Activated naive CD8-positive, alpha-beta T cell treated with anti-CD3 and anti-CD28 coated beads for 36 hours (primary cell): ENCODE data around the gene SPAG17. TPM values are rescaled to one million over a fixed set of nuclear protein-coding genes. Genes with fewer than 3 reads are reported as not detected.
A peak's percentile ranks its signal among the peaks of the same experiment; 100 is the strongest.

Experiments
- DNase-seq: peaks from one replicate; pipeline ENCODE4 v3.0.0; 2021
- H3K27ac Mint-ChIP-seq: one replicate; pipeline ENCODE4 v1.8.0; 2022; ENCODE audit warnings: mild to moderate bottlenecking, moderate library complexity, mixed read lengths
- H3K27me3 Mint-ChIP-seq: one replicate; pipeline ENCODE4 v1.8.0; 2022; ENCODE audit warnings: mild to moderate bottlenecking, mixed read lengths
- H3K36me3 Mint-ChIP-seq: one replicate; pipeline ENCODE4 v1.8.0; 2021; ENCODE audit warnings: mild to moderate bottlenecking, mixed read lengths
- H3K4me1 Mint-ChIP-seq: one replicate; pipeline ENCODE4 v1.8.0; 2021; ENCODE audit warnings: mixed read lengths
- H3K4me3 Mint-ChIP-seq: one replicate; pipeline ENCODE4 v1.8.0; 2022; ENCODE audit warnings: mild to moderate bottlenecking, moderate library complexity, mixed read lengths
- H3K9me3 Mint-ChIP-seq: one replicate; pipeline ENCODE4 v1.8.0; 2022; ENCODE audit warnings: mixed read lengths
- total RNA-seq, 2 experiments: library from RNA; stranded (reverse); gene quantifications; one replicate each; pipeline ENCODE4 v1.2.3, GENCODE V29; 2021

The SPAG17 gene
- total RNA-seq = not detected

- Mint-ChIP-seq H3K27ac (no peak within 1 kb of the TSS), H3K4me1 (peaks cover 4% of the 10 kb centered on the region), H3K9me3 (peaks cover 5% of the 10 kb centered on the region), H3K4me3 (no peak within 1 kb of the TSS), H3K36me3 (peaks cover 3% of the 10 kb centered on the region), H3K27me3 (peaks cover 26% of the 10 kb centered on the region)
- DNase-seq = peak; percentile 20
Observed at GRCh38 chr1:118185084-118185832, at the start of gene SPAG17. SPAG17 (minus strand) TSS chr1:118185228; CDS start chr1:118185157, 71 bp downstream.

GRCh38 chr1:118225471-118225870, 40.4 kb upstream of the SPAG17 start:
- no peaks in the 10 kb centered on the region for H3K36me3 Mint-ChIP-seq
- no peaks in the 10 kb centered on the region for H3K27me3 Mint-ChIP-seq
- no peak overlapping the region for H3K4me3 Mint-ChIP-seq
- no peaks in the 10 kb centered on the region for H3K4me1 Mint-ChIP-seq
- no peak overlapping the region for H3K27ac Mint-ChIP-seq
- H3K9me3 Mint-ChIP-seq = no peaks in the 10 kb centered on the region
- no peak for DNase-seq

- Mint-ChIP-seq H3K36me3 (no peaks in the 10 kb centered on the region), H3K4me1 (no peaks in the 10 kb centered on the region), H3K4me3 (no peak overlapping the region), H3K27ac (no peak overlapping the region), H3K9me3 (no peaks in the 10 kb centered on the region), H3K27me3 (no peaks in the 10 kb centered on the region)
- no peak for DNase-seq
Observed at GRCh38 chr1:118223426-118223825, 38.4 kb upstream of the SPAG17 start.

GRCh38 chr1:118219438-118219837, 34.4 kb upstream of the SPAG17 start:
- Mint-ChIP-seq H3K9me3 (peaks cover 2% of the 10 kb centered on the region), H3K4me3 (no peak overlapping the region), H3K27ac (no peak overlapping the region), H3K4me1 (no peaks in the 10 kb centered on the region), H3K27me3 (no peaks in the 10 kb centered on the region), H3K36me3 (no peaks in the 10 kb centered on the region)
- no peak for DNase-seq

- Mint-ChIP-seq H3K4me3 (no peak overlapping the region), H3K27ac (no peak overlapping the region), H3K27me3 (no peaks in the 10 kb centered on the region), H3K4me1 (no peaks in the 10 kb centered on the region), H3K36me3 (no peaks in the 10 kb centered on the region), H3K9me3 (peaks cover 2% of the 10 kb centered on the region)
- no peak for DNase-seq
Observed at GRCh38 chr1:118217141-118217838, 32.3 kb upstream of the SPAG17 start.

- H3K36me3 Mint-ChIP-seq = no peaks in the 10 kb centered on the region
- no peak for DNase-seq
- no peaks in the 10 kb centered on the region for H3K27me3 Mint-ChIP-seq
- H3K9me3 Mint-ChIP-seq = peaks cover 2% of the 10 kb centered on the region
- no peaks in the 10 kb centered on the region for H3K4me1 Mint-ChIP-seq
- H3K27ac Mint-ChIP-seq = no peak overlapping the region
- H3K4me3 Mint-ChIP-seq = no peak overlapping the region
Observed at GRCh38 chr1:118214866-118215265, 29.8 kb upstream of the SPAG17 start.

GRCh38 chr1:118210723-118211110, 25.7 kb upstream of the SPAG17 start:
- H3K4me1 Mint-ChIP-seq = no peaks in the 10 kb centered on the region
- no peaks in the 10 kb centered on the region for H3K27me3 Mint-ChIP-seq
- no peak for DNase-seq
- peaks cover 2% of the 10 kb centered on the region for H3K9me3 Mint-ChIP-seq
- no peak overlapping the region for H3K4me3 Mint-ChIP-seq
- no peak overlapping the region for H3K27ac Mint-ChIP-seq
- no peaks in the 10 kb centered on the region for H3K36me3 Mint-ChIP-seq

GRCh38 chr1:118210051-118210722, 25.2 kb upstream of the SPAG17 start:
- no peak for DNase-seq
- H3K4me1 Mint-ChIP-seq = no peaks in the 10 kb centered on the region
- no peaks in the 10 kb centered on the region for H3K36me3 Mint-ChIP-seq
- no peak overlapping the region for H3K27ac Mint-ChIP-seq
- H3K9me3 Mint-ChIP-seq = no peaks in the 10 kb centered on the region
- H3K27me3 Mint-ChIP-seq = no peaks in the 10 kb centered on the region
- H3K4me3 Mint-ChIP-seq = no peak overlapping the region

GRCh38 chr1:118209648-118210047, 24.6 kb upstream of the SPAG17 start:
- no peaks in the 10 kb centered on the region for H3K9me3 Mint-ChIP-seq
- H3K36me3 Mint-ChIP-seq = no peaks in the 10 kb centered on the region
- H3K4me1 Mint-ChIP-seq = no peaks in the 10 kb centered on the region
- no peak overlapping the region for H3K4me3 Mint-ChIP-seq
- H3K27ac Mint-ChIP-seq = no peak overlapping the region
- no peak for DNase-seq
- H3K27me3 Mint-ChIP-seq = no peaks in the 10 kb centered on the region

GRCh38 chr1:118206966-118207365, 21.9 kb upstream of the SPAG17 start:
- Mint-ChIP-seq H3K27me3 (peaks cover 4% of the 10 kb centered on the region), H3K27ac (no peak overlapping the region), H3K9me3 (peaks cover 8% of the 10 kb centered on the region), H3K36me3 (no peaks in the 10 kb centered on the region), H3K4me1 (no peaks in the 10 kb centered on the region), H3K4me3 (no peak overlapping the region)
- DNase-seq = no peak

GRCh38 chr1:118204648-118205047, 19.6 kb upstream of the SPAG17 start:
- DNase-seq = no peak
- Mint-ChIP-seq H3K9me3 (peaks cover 9% of the 10 kb centered on the region), H3K4me3 (no peak overlapping the region), H3K27me3 (peaks cover 4% of the 10 kb centered on the region), H3K36me3 (no peaks in the 10 kb centered on the region), H3K4me1 (no peaks in the 10 kb centered on the region), H3K27ac (no peak overlapping the region)

- no peak for DNase-seq
- H3K4me3 Mint-ChIP-seq = no peak overlapping the region
- H3K9me3 Mint-ChIP-seq = peaks cover 9% of the 10 kb centered on the region
- no peaks in the 10 kb centered on the region for H3K4me1 Mint-ChIP-seq
- no peak overlapping the region for H3K27ac Mint-ChIP-seq
- peaks cover 4% of the 10 kb centered on the region for H3K27me3 Mint-ChIP-seq
- H3K36me3 Mint-ChIP-seq = no peaks in the 10 kb centered on the region
Observed at GRCh38 chr1:118204105-118204504, 19.1 kb upstream of the SPAG17 start.

GRCh38 chr1:118202076-118202608, 17.1 kb upstream of the SPAG17 start:
- no peak for DNase-seq
- H3K27me3 Mint-ChIP-seq = peaks cover 4% of the 10 kb centered on the region
- no peaks in the 10 kb centered on the region for H3K4me1 Mint-ChIP-seq
- no peaks in the 10 kb centered on the region for H3K36me3 Mint-ChIP-seq
- no peak overlapping the region for H3K27ac Mint-ChIP-seq
- peaks cover 9% of the 10 kb centered on the region for H3K9me3 Mint-ChIP-seq
- H3K4me3 Mint-ChIP-seq = no peak overlapping the region

- Mint-ChIP-seq H3K27me3 (peaks cover 4% of the 10 kb centered on the region), H3K4me1 (no peaks in the 10 kb centered on the region), H3K4me3 (no peak overlapping the region), H3K9me3 (peaks cover 9% of the 10 kb centered on the region), H3K36me3 (no peaks in the 10 kb centered on the region), H3K27ac (no peak overlapping the region)
- no peak for DNase-seq
Observed at GRCh38 chr1:118201524-118201923, 16.5 kb upstream of the SPAG17 start.

GRCh38 chr1:118200836-118201235, 15.8 kb upstream of the SPAG17 start:
- peaks cover 9% of the 10 kb centered on the region for H3K9me3 Mint-ChIP-seq
- no peak overlapping the region for H3K4me3 Mint-ChIP-seq
- H3K36me3 Mint-ChIP-seq = no peaks in the 10 kb centered on the region
- no peak for DNase-seq
- H3K27ac Mint-ChIP-seq = no peak overlapping the region
- peaks cover 4% of the 10 kb centered on the region for H3K27me3 Mint-ChIP-seq
- no peaks in the 10 kb centered on the region for H3K4me1 Mint-ChIP-seq
